ENCODE data around the gene MSI2. TPM values are rescaled to one million over a fixed set of nuclear protein-coding genes. Genes with fewer than 3 reads are reported as not detected.

Gene MSI2
- total RNA-seq, 1 donor from 2014 or later, result 140 TPM

DNA sequence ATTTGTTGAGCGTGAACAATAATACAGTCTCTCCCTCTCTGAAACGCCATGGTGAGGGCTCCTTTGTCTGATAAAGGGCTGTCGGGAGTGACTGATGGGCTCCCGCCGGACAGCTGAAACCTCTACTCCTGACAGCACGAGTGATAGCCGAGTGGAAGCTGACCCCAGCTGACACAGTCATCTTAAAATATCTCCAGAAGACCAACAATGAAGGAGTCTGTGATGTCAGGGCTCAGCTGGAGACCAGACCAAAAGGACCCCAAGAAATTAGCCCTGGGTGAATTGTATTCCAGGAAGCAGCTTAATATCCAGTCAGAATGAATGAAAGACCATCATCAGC lies 466.4 kb downstream of the MSI2 start:
- TF ChIP-seq, protein P1, sequence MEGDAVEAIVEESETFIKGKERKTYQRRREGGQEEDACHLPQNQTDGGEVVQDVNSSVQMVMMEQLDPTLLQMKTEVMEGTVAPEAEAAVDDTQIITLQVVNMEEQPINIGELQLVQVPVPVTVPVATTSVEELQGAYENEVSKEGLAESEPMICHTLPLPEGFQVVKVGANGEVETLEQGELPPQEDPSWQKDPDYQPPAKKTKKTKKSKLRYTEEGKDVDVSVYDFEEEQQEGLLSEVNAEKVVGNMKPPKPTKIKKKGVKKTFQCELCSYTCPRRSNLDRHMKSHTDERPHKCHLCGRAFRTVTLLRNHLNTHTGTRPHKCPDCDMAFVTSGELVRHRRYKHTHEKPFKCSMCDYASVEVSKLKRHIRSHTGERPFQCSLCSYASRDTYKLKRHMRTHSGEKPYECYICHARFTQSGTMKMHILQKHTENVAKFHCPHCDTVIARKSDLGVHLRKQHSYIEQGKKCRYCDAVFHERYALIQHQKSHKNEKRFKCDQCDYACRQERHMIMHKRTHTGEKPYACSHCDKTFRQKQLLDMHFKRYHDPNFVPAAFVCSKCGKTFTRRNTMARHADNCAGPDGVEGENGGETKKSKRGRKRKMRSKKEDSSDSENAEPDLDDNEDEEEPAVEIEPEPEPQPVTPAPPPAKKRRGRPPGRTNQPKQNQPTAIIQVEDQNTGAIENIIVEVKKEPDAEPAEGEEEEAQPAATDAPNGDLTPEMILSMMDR (conservative IDR thresholded peaks at IDR 0.05), result no peak
- H3K9me3 Mint-ChIP-seq, result no peaks in the 10 kb centered on the region
- no peak for DNase-seq (ENCODE audit: low read depth, low spot score)
- peak overlapping the region; percentile 22 for H3K27ac Mint-ChIP-seq (ENCODE audit: unreplicated experiment)
- H3K36me3 Mint-ChIP-seq (ENCODE audit: low read depth), result no peaks in the 10 kb centered on the region
- peak overlapping the region; percentile 38 for H3K4me3 Mint-ChIP-seq
- no peaks in the 10 kb centered on the region for H3K27me3 Mint-ChIP-seq (ENCODE audit: low read depth)
- H3K4me1 Mint-ChIP-seq, result peaks cover 44% of the 10 kb centered on the region

DNA sequence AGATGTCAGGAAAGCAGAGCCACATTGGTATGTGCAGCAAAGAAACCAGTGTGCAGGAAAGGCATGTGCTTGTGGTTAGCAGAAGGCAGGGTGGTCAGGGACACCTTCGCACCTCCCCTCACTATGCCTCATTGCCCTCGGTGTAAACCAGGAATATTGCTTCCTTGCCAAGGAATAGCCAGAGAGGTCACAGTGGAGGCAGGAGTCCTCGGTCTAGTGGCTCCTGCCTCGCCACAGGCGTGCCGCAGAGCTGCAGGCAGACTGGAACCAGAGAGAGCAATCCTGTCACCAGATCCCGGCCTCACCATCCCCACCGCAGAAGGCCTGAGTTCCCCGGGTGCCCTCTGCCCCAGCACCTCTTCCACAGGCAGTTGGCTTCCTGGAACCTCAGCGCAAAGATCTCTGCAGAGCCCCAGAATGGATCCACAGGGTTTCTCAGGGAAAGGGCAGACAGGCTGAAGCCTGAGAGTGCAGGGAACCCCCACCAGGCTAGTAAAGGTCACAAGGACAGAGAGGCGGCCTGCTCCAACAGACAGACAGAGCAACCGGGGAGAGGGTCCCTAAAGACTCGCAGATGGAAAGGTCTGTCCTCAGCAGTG lies 467.2 kb downstream of the MSI2 start:
- Mint-ChIP-seq H3K9me3 (no peaks in the 10 kb centered on the region), H3K27me3 (ENCODE audit: low read depth) (no peaks in the 10 kb centered on the region), H3K4me3 (no peak overlapping the region), H3K36me3 (ENCODE audit: low read depth) (no peaks in the 10 kb centered on the region), H3K27ac (ENCODE audit: unreplicated experiment) (peak overlapping the region; percentile 83), H3K4me1 (peaks cover 46% of the 10 kb centered on the region)
- TF ChIP-seq, protein P1 (conservative IDR thresholded peaks at IDR 0.05), result no peak
- no peak for DNase-seq (ENCODE audit: low read depth, low spot score)

GRCh38 chr17:57724026-57724728 lies 467.9 kb downstream of the MSI2 start:
- no peaks in the 10 kb centered on the region for H3K36me3 Mint-ChIP-seq (ENCODE audit: low read depth)
- no peak for DNase-seq (ENCODE audit: low read depth, low spot score)
- no peak overlapping the region for H3K4me3 Mint-ChIP-seq

GRCh38 chr17:57724729-57725125 lies 468.4 kb downstream of the MSI2 start:
- Mint-ChIP-seq H3K36me3 (ENCODE audit: low read depth) (no peaks in the 10 kb centered on the region), H3K4me3 (no peak overlapping the region), H3K9me3 (no peaks in the 10 kb centered on the region), H3K27me3 (ENCODE audit: low read depth) (no peaks in the 10 kb centered on the region), H3K4me1 (peaks cover 46% of the 10 kb centered on the region), H3K27ac (ENCODE audit: unreplicated experiment) (peak overlapping the region; percentile 83)
- TF ChIP-seq, protein P1 (conservative IDR thresholded peaks at IDR 0.05), result no peak
- DNase-seq (ENCODE audit: low read depth, low spot score), result no peak

More at GRCh38 chr17:57724026-57724728, 467.9 kb downstream of the MSI2 start:
- Mint-ChIP-seq H3K27me3 (ENCODE audit: low read depth) (no peaks in the 10 kb centered on the region), H3K27ac (ENCODE audit: unreplicated experiment) (peak overlapping the region; percentile 83), H3K9me3 (no peaks in the 10 kb centered on the region), H3K4me1 (peaks cover 46% of the 10 kb centered on the region)
- TF ChIP-seq, protein P1 (conservative IDR thresholded peaks at IDR 0.05), result no peak

DNA sequence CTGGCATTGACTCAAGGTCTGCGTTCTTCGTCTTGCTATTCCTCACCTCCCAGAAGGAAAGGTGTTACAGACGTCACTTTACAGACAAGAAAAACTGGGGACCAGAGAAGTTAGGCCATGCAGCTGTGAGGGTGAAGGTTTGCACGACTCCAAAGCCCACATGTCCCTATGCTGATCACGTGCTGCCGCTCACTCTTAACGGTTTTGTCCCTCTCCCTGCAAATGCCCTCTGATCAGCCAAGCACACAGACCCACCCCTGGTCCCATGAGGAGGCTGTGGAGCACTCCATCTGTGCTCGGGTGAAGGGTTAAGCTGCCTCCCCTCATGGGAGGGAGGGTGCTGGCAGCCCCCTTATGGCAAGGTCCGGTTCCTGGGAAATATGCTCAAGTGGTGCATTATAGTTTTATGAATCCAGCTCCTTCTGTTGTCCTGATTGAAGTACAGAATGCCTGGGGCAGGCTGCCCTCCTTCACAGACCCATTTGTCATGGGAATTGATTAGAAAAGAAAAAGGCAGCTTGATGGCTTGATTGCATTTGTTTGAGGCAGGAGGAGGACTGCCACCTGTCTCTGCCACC lies 470.0 kb downstream of the MSI2 start:
- no peak for DNase-seq (ENCODE audit: low read depth, low spot score)
- no peaks in the 10 kb centered on the region for H3K36me3 Mint-ChIP-seq (ENCODE audit: low read depth)
- H3K4me1 Mint-ChIP-seq, result peaks cover 46% of the 10 kb centered on the region
- no peaks in the 10 kb centered on the region for H3K27me3 Mint-ChIP-seq (ENCODE audit: low read depth)
- H3K27ac Mint-ChIP-seq (ENCODE audit: unreplicated experiment), result peak overlapping the region; percentile 93
- no peaks in the 10 kb centered on the region for H3K9me3 Mint-ChIP-seq
- H3K4me3 Mint-ChIP-seq, result peak overlapping the region; percentile 48
- TF ChIP-seq, protein P1 (conservative IDR thresholded peaks at IDR 0.05), result no peak

Data from neural crest cell (in vitro differentiated cells).